ENCODE results near the gene MAD2L2.

Gene MAD2L2

DNA sequence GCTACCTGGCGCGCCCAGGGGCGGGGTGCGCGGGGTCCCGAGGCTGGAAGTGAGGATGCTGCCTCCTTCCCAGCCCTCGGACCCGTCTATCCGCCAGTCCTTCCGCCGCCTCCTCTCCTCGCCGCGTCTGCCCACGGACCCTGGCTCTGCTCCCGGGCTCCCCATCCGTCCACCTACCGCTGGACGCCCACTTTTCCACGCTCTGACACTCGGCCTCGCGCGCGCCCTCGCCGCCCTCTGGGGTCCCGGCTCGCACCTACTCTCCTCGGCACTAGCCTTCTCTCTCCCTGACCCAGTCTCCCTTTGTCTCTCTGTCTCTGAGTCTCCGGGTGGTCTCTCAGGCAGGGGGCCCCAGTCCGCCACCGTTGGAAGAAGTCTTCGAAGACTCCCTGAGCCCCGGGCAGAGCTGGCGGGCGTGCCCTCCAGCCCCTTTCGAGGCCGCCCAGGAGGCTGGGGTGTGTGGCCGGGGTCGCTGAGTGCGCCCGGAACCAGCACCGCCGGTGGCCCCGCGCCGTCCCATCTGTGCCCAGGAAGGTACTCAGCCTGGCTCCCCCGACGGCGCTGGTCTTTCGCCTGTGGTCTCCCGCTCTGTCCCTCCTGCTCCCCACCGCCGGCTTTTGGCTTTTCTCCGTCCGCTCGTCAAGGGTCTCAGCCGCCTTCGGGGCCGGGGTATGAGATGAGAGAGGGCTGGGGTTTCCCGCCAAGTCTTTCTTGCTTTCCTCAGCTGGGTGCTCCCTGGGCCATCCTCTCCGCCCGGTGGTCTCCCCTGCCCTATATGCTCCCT, 11.2 kb upstream of the MAD2L2 start:
- H3F3A ChIP-seq (ENCODE audit: control insufficient read depth, insufficient read depth) = 0 out of 2 replicates have a peak, but pooled peaks cover 2% of the 10 kb centered on the region
- H3K27me3 ChIP-seq (ENCODE audit: control insufficient read depth, low read length) = peaks cover 55% of the 10 kb centered on the region
- H3K9me2 ChIP-seq (replicated peaks; ENCODE audit: control insufficient read depth, low read length) = no peaks in the 10 kb centered on the region
- H3K4me2 ChIP-seq (ENCODE audit: low read length) = no peak overlapping the region
- no peaks in the 10 kb centered on the region for H4K20me1 ChIP-seq (ENCODE audit: control insufficient read depth, insufficient read depth, low read depth, low read length)
- no peak overlapping the region for H3K27ac ChIP-seq (ENCODE audit: low read depth, low read length)
- no peaks in the 10 kb centered on the region for H3K79me2 ChIP-seq (ENCODE audit: control insufficient read depth, low read length)
- H3K4me3 ChIP-seq (ENCODE audit: low read length) = no peak overlapping the region
- TF ChIP-seq CTCF (IDR thresholded peaks at IDR 0.05; ENCODE audit: low read depth, low read length, poor library complexity, severe bottlenecking) (no peak), EZH2phosphoT487 (IDR thresholded peaks at IDR 0.05; ENCODE audit: borderline replicate concordance, low read length) (no peak)
- no peaks in the 10 kb centered on the region for H3K4me1 ChIP-seq (ENCODE audit: control insufficient read depth, low read length)
- H3K9me3 ChIP-seq (ENCODE audit: control insufficient read depth, insufficient read depth, low read length) = no peaks in the 10 kb centered on the region
- H3K36me3 ChIP-seq (ENCODE audit: control insufficient read depth, low read length) = no peaks in the 10 kb centered on the region

GRCh38 chr1:11691302-11691914, 10.5 kb upstream of the MAD2L2 start, which contains the start of gene DRAXIN:
DRAXIN (plus strand) TSS chr1:11691710; CDS start chr1:11706259, 14,549 bp downstream.
- Histone ChIP-seq H3K4me2 (ENCODE audit: low read length) (no peak within 1 kb of the TSS), H3K4me1 (ENCODE audit: control insufficient read depth, low read length) (no peaks in the 10 kb centered on the region), H3K4me3 (ENCODE audit: low read length) (no peak within 1 kb of the TSS), H4K20me1 (ENCODE audit: control insufficient read depth, insufficient read depth, low read depth, low read length) (no peaks in the 10 kb centered on the region), H3K9me2 (replicated peaks; ENCODE audit: control insufficient read depth, low read length) (no peaks in the 10 kb centered on the region), H3K9me3 (ENCODE audit: control insufficient read depth, insufficient read depth, low read length) (no peaks in the 10 kb centered on the region), H3K27ac (ENCODE audit: low read depth, low read length) (no peak within 1 kb of the TSS), H3K79me2 (ENCODE audit: control insufficient read depth, low read length) (no peaks in the 10 kb centered on the region), H3K36me3 (ENCODE audit: control insufficient read depth, low read length) (no peaks in the 10 kb centered on the region), H3F3A (ENCODE audit: control insufficient read depth, insufficient read depth) (0 out of 2 replicates have a peak, but pooled peaks cover 2% of the 10 kb centered on the region), H3K27me3 (ENCODE audit: control insufficient read depth, low read length) (peaks cover 55% of the 10 kb centered on the region)
- no peak for TF ChIP-seq CTCF (IDR thresholded peaks at IDR 0.05; ENCODE audit: low read depth, low read length, poor library complexity, severe bottlenecking)
- TF ChIP-seq EZH2phosphoT487 (IDR thresholded peaks at IDR 0.05; ENCODE audit: borderline replicate concordance, low read length) = no peak

GRCh38 chr1:11690397-11691301, 9.7 kb upstream of the MAD2L2 start:
- Histone ChIP-seq H3K27me3 (ENCODE audit: control insufficient read depth, low read length) (peaks cover 55% of the 10 kb centered on the region), H3K4me1 (ENCODE audit: control insufficient read depth, low read length) (no peaks in the 10 kb centered on the region), H3K79me2 (ENCODE audit: control insufficient read depth, low read length) (no peaks in the 10 kb centered on the region), H3K4me3 (ENCODE audit: low read length) (no peak overlapping the region), H3F3A (ENCODE audit: control insufficient read depth, insufficient read depth) (0 out of 2 replicates have a peak, but pooled peaks cover 2% of the 10 kb centered on the region), H3K36me3 (ENCODE audit: control insufficient read depth, low read length) (no peaks in the 10 kb centered on the region), H3K27ac (ENCODE audit: low read depth, low read length) (no peak overlapping the region), H3K4me2 (ENCODE audit: low read length) (no peak overlapping the region), H3K9me2 (replicated peaks; ENCODE audit: control insufficient read depth, low read length) (no peaks in the 10 kb centered on the region), H3K9me3 (ENCODE audit: control insufficient read depth, insufficient read depth, low read length) (no peaks in the 10 kb centered on the region), H4K20me1 (ENCODE audit: control insufficient read depth, insufficient read depth, low read depth, low read length) (no peaks in the 10 kb centered on the region)
- TF ChIP-seq EZH2phosphoT487 (IDR thresholded peaks at IDR 0.05; ENCODE audit: borderline replicate concordance, low read length) (peak; percentile 40; the same call in 1 of the 2 replicates), CTCF (IDR thresholded peaks at IDR 0.05; ENCODE audit: low read depth, low read length, poor library complexity, severe bottlenecking) (no peak)

All from DOHH2 (cell line).